Right lung (tissue), 10 donors: ENCODE results near the gene ASNSD1. TPM values are rescaled to one million over a fixed set of nuclear protein-coding genes. Genes with fewer than 3 reads are reported as not detected.

Experiments
- DNase-seq, 2 donors: peaks; one replicate each; pipeline ENCODE4 v3.0.0-alpha.2; 2013
- long read RNA-seq, 8 donors: transcript quantifications; one replicate each; lab custom pipeline, GENCODE V29; 2026
- polyA plus RNA-seq, 5 donors: library from polyadenylated mRNA; unstranded; fragments of 120-200 nt; gene quantifications; one replicate each; pipeline versions ENCODE4 v1.2.1 to v1.2.3, GENCODE V29; 2013; ENCODE audit warnings: inconsistent platforms in 1 of 5, low replicate concordance in 1 of 5; ENCODE audit not compliant: insufficient read length in 5 of 5, insufficient read depth in 1 of 5

ASNSD1 gene
- polyA plus RNA-seq: 10 to 100 TPM; 48.9 to 71.3 (median 64.5) TPM
- long read RNA-seq, donor 1, transcript ASNSD1-201 (6 exons, 2,450 nt): major isoform, 16 of 59 reads
- long read RNA-seq, donor 1, transcript ASNSD1-209 (4 exons, 581 nt): minor isoform, 14 of 59 reads
- long read RNA-seq, donor 1, partial matches to known transcripts: 19 of 59 reads
- long read RNA-seq, donor 1, other reads (novel, unspliced or antisense): 7 of 59 reads
- long read RNA-seq, donor 2, transcript ASNSD1-201 (6 exons, 2,450 nt): major isoform, 7 of 17 reads
- long read RNA-seq, donor 2, partial matches to known transcripts: 5 of 17 reads
- long read RNA-seq, donor 2, other reads (novel, unspliced or antisense): 0 of 17 reads
- long read RNA-seq, donor 3, transcript ASNSD1-201 (6 exons, 2,450 nt): major isoform, 10 of 25 reads
- long read RNA-seq, donor 3, partial matches to known transcripts: 7 of 25 reads
- long read RNA-seq, donor 3, other reads (novel, unspliced or antisense): 0 of 25 reads
- long read RNA-seq, donor 4, transcript ASNSD1-201 (6 exons, 2,450 nt): major isoform, 7 of 14 reads
- long read RNA-seq, donor 4, partial matches to known transcripts: 5 of 14 reads
- long read RNA-seq, donor 4, other reads (novel, unspliced or antisense): 0 of 14 reads
- long read RNA-seq, donor 5, transcript ASNSD1-201 (6 exons, 2,450 nt): major isoform, 19 of 62 reads
- long read RNA-seq, donor 5, transcript ASNSD1-209 (4 exons, 581 nt): minor isoform, 14 of 62 reads
- long read RNA-seq, donor 5, transcript ASNSD1-203 (4 exons, 567 nt): minor isoform, 7 of 62 reads
- long read RNA-seq, donor 5, partial matches to known transcripts: 21 of 62 reads
- long read RNA-seq, donor 5, other reads (novel, unspliced or antisense): 0 of 62 reads
- long read RNA-seq, donor 6, transcript ASNSD1-209 (4 exons, 581 nt): minor isoform, 8 of 59 reads
- long read RNA-seq, donor 6, transcript ASNSD1-201 (6 exons, 2,450 nt): major isoform, 17 of 59 reads
- long read RNA-seq, donor 6, partial matches to known transcripts: 24 of 59 reads
- long read RNA-seq, donor 6, other reads (novel, unspliced or antisense): 7 of 59 reads
- long read RNA-seq, donor 7, transcript ASNSD1-201 (6 exons, 2,450 nt): major isoform, 8 of 22 reads
- long read RNA-seq, donor 7, transcript ASNSD1-209 (4 exons, 581 nt): minor isoform, 5 of 22 reads
- long read RNA-seq, donor 7, partial matches to known transcripts: 8 of 22 reads
- long read RNA-seq, donor 7, other reads (novel, unspliced or antisense): 0 of 22 reads
- long read RNA-seq, donor 8, transcript ASNSD1-201 (6 exons, 2,450 nt): major isoform, 5 of 8 reads
- long read RNA-seq, donor 8, partial matches to known transcripts: 0 of 8 reads
- long read RNA-seq, donor 8, other reads (novel, unspliced or antisense): 0 of 8 reads

GRCh38 chr2:189661148-189661956 lies at the start of gene ASNSD1:
Gene ASNSD1 (plus strand): TSS chr2:189661459. CDS start chr2:189666133, 4,674 bp downstream.
- peak; percentile 100 for DNase-seq

- DNase-seq: peak; percentile 62 to 68
These were observed 48.1 kb upstream of the ASNSD1 start for GRCh38 chr2:189613077-189613636.

GRCh38 chr2:189613650-189614420 lies 47.4 kb upstream of the ASNSD1 start:
- DNase-seq: no peak

GRCh38 chr2:189614585-189614984 lies 46.7 kb upstream of the ASNSD1 start:
- no peak for DNase-seq

- DNase-seq: no peak
These were observed 43.1 kb upstream of the ASNSD1 start for GRCh38 chr2:189618197-189618596.

- DNase-seq: no peak
These were observed 39.5 kb upstream of the ASNSD1 start for GRCh38 chr2:189621781-189622180.

- DNase-seq: no peak
These were observed 38.2 kb upstream of the ASNSD1 start for GRCh38 chr2:189623049-189623448.

GRCh38 chr2:189624648-189625355 lies 36.5 kb upstream of the ASNSD1 start:
- DNase-seq: no peak

GRCh38 chr2:189625636-189626035 lies 35.6 kb upstream of the ASNSD1 start:
- DNase-seq: no peak

GRCh38 chr2:189627789-189628188 lies 33.5 kb upstream of the ASNSD1 start:
- no peak for DNase-seq

GRCh38 chr2:189628817-189629530 lies 32.3 kb upstream of the ASNSD1 start:
- no peak for DNase-seq

GRCh38 chr2:189629531-189630453 lies 31.5 kb upstream of the ASNSD1 start:
- peak; percentile 68 to 71 for DNase-seq

- no peak for DNase-seq
These were observed 29.4 kb upstream of the ASNSD1 start for GRCh38 chr2:189631849-189632248.

- DNase-seq: no peak
These were observed 27.9 kb upstream of the ASNSD1 start for GRCh38 chr2:189633392-189633811.

GRCh38 chr2:189635353-189635752 lies 25.9 kb upstream of the ASNSD1 start:
- DNase-seq: no peak

- DNase-seq: no peak
These were observed 22.8 kb upstream of the ASNSD1 start for GRCh38 chr2:189638301-189639006.
